Hepatocyte (in vitro differentiated cells): ENCODE measurements around the gene MIR17HG. TPM values are rescaled to one million over a fixed set of nuclear protein-coding genes. Genes with fewer than 3 reads are reported as not detected.

Experiments
- DNase-seq: peaks from one replicate; pipeline ENCODE4 v3.0.0-alpha.2; 2016; ENCODE audit warnings: low spot score
- H2AFZ ChIP-seq: fragments of 200-600 bp; sonication (generic); 2 replicates; pipeline ENCODE4 v1.6.0; 2016; ENCODE audit warnings: antibody characterized with exemption, mild to moderate bottlenecking
- H3K27ac ChIP-seq: fragments of 200-600 bp; sonication (generic); 2 replicates; pipeline ENCODE4 v1.5.1; 2016; ENCODE audit warnings: mild to moderate bottlenecking
- H3K27me3 ChIP-seq: fragments of 200-600 bp; sonication (generic); 2 replicates; pipeline ENCODE4 v1.6.1; 2016
- H3K36me3 ChIP-seq: fragments of 200-600 bp; sonication (generic); replicated peaks from 2 replicates; pipeline ENCODE4 v1.5.1; 2016; ENCODE audit warnings: low read depth; ENCODE audit not compliant: insufficient read depth
- H3K4me1 ChIP-seq: fragments of 200-600 bp; sonication (generic); 2 replicates; pipeline ENCODE4 v1.5.1; 2016; ENCODE audit warnings: mild to moderate bottlenecking, moderate library complexity; ENCODE audit not compliant: insufficient read depth
- H3K4me2 ChIP-seq: fragments of 200-600 bp; sonication (generic); 2 replicates; pipeline ENCODE4 v1.6.0; 2016
- H3K4me3 ChIP-seq: fragments of 200-600 bp; sonication (generic); 2 replicates; pipeline ENCODE4 v1.5.1; 2016; ENCODE audit warnings: mild to moderate bottlenecking
- H3K79me2 ChIP-seq: fragments of 200-600 bp; sonication (generic); 2 replicates; pipeline ENCODE4 v1.6.0; 2017; ENCODE audit warnings: mild to moderate bottlenecking
- H3K9me2 ChIP-seq: fragments of 200-600 bp; sonication (generic); replicated peaks from 2 replicates; pipeline ENCODE4 v1.6.0; 2017; ENCODE audit warnings: mild to moderate bottlenecking; ENCODE audit not compliant: insufficient read depth
- H3K9me3 ChIP-seq: fragments of 200-600 bp; sonication (generic); 2 replicates; pipeline ENCODE4 v1.5.1; 2016; ENCODE audit warnings: low read depth, mild to moderate bottlenecking
- H4K20me1 ChIP-seq: fragments of 200-600 bp; sonication (generic); 2 replicates; pipeline ENCODE4 v1.6.0; 2016; ENCODE audit warnings: mild to moderate bottlenecking; ENCODE audit not compliant: insufficient read depth, poor library complexity, severe bottlenecking
- CTCF ChIP-seq: fragments of 200-600 bp; sonication (generic); IDR thresholded peaks from 2 replicates; pipeline ENCODE4 v1.5.1; 2016; ENCODE audit warnings: antibody characterized with exemption, mild to moderate bottlenecking; ENCODE audit not compliant: poor library complexity
- EZH2 ChIP-seq: fragments of 200-600 bp; sonication (generic); IDR thresholded peaks from 2 replicates; pipeline ENCODE4 v1.6.1; 2016; ENCODE audit warnings: antibody characterized with exemption, mild to moderate bottlenecking, borderline replicate concordance
- EZH2phosphoT487 ChIP-seq: fragments of 200-600 bp; sonication (generic); IDR thresholded peaks from one replicate; pipeline ENCODE4 v1.6.1; 2018; ENCODE audit warnings: antibody characterized with exemption, mild to moderate bottlenecking, low read depth, moderate library complexity; ENCODE audit not compliant: unreplicated experiment, severe bottlenecking
- WGBS: methylation state at CpG from one replicate; pipeline ENCODE4 v1.1.6; 2016; ENCODE audit warnings: low lambda C conversion rate; ENCODE audit errors: missing lambda C conversion rate; 5-methylcytosine and 5-hydroxymethylcytosine counted together
- microRNA counts: library from miRNA; unstranded; fragments of <30 nt; microRNA quantifications from one replicate; lab custom pipeline; 2017
- polyA plus RNA-seq: library from polyadenylated mRNA; unstranded; fragments of >200 nt; fragmentation: Nextera tagmentation; extraction: Ambion mirVana; gene quantifications from 2 replicates; pipeline ENCODE4 v1.2.1, GENCODE V29; 2016
- total RNA-seq: library from RNA; depleted of rRNA; stranded (reverse); fragments of >200 nt; gene quantifications from 2 replicates; pipeline ENCODE4 v1.2.3, GENCODE V29; 2014

Gene MIR17HG
- total and polyA plus RNA-seq, 2 experiments from 2014 or later = 2.6 to 8.4 TPM

GRCh38 chr13:91400671-91401070 lies 53.2 kb downstream of the MIR17HG start:
- H3K36me3 ChIP-seq = no peaks in the 10 kb centered on the region
- H3K9me2 ChIP-seq = no peaks in the 10 kb centered on the region
- no peaks in the 10 kb centered on the region for H3K9me3 ChIP-seq
- 79% methylated on average over 3 of the region's 3 CpGs for WGBS
- TF ChIP-seq CTCF (no peak), EZH2phosphoT487 (no peak), EZH2 (no peak)
- no peaks in the 10 kb centered on the region for H3K79me2 ChIP-seq
- no peak overlapping the region for H3K4me2 ChIP-seq
- H3K27ac ChIP-seq = no peak overlapping the region
- DNase-seq = no peak
- no peak overlapping the region for H3K4me3 ChIP-seq
- no peaks in the 10 kb centered on the region for H3K4me1 ChIP-seq
- H4K20me1 ChIP-seq = no peaks in the 10 kb centered on the region
- H2AFZ ChIP-seq = no peak overlapping the region
- peaks cover 61% of the 10 kb centered on the region for H3K27me3 ChIP-seq

- WGBS = 84% methylated on average over 2 of the region's 2 CpGs
- H2AFZ ChIP-seq = no peak overlapping the region
- H3K27me3 ChIP-seq = peaks cover 49% of the 10 kb centered on the region
- H4K20me1 ChIP-seq = no peaks in the 10 kb centered on the region
- H3K27ac ChIP-seq = no peak overlapping the region
- H3K36me3 ChIP-seq = no peaks in the 10 kb centered on the region
- TF ChIP-seq EZH2 = no peak
- no peak for TF ChIP-seq CTCF
- TF ChIP-seq EZH2phosphoT487 = no peak
- H3K79me2 ChIP-seq = no peaks in the 10 kb centered on the region
- H3K9me3 ChIP-seq = no peaks in the 10 kb centered on the region
- H3K4me3 ChIP-seq = no peak overlapping the region
- no peaks in the 10 kb centered on the region for H3K4me1 ChIP-seq
- no peaks in the 10 kb centered on the region for H3K9me2 ChIP-seq
- no peak for DNase-seq
- no peak overlapping the region for H3K4me2 ChIP-seq
Observed at GRCh38 chr13:91401920-91402319, 54.4 kb downstream of the MIR17HG start.

MicroRNAs encoded within 50 kb of the gene (microRNA counts, 767-probe panel; counts per million panel counts)
- microRNA hsa-miR-18a-5p (lab: Ali Mortazavi, UCI) (not detected), microRNA hsa-miR-19a-3p (lab: Ali Mortazavi, UCI) (6,077 counts per million, percentile 25 among the panel's probes with 10 or more counts), microRNA hsa-miR-19b-3p (lab: Ali Mortazavi, UCI) (7,321 counts per million, percentile 41 among the panel's probes with 10 or more counts), microRNA hsa-miR-20a-5p+hsa-miR-20b-5p (lab: Ali Mortazavi, UCI) (9,042 counts per million, percentile 69 among the panel's probes with 10 or more counts), microRNA hsa-miR-92a-3p (lab: Ali Mortazavi, UCI) (7,964 counts per million, percentile 51 among the panel's probes with 10 or more counts)

Other genes with a start within 250 kb of the MIR17HG start
- 5.4 and 8.7 TPM in 2 replicates for gene GPC5, start 50.9 kb downstream of the MIR17HG start, total RNA-seq
- gene GPC5, start 50.9 kb downstream of the MIR17HG start, polyA plus RNA-seq = 3.9 and 4.7 TPM in 2 replicates